CD4-positive, alpha-beta T cell treated with Interleukin-6 at 100 ng/mL for 8 hours (primary cell): ENCODE data around the gene ISY1.
"Not testable (repeated sequence)": the region's sequence is repeated elsewhere in the genome, so short reads cannot be mapped to it uniquely, and the experiment has no call there.

Experiments
- DNase-seq: peaks from one replicate; pipeline ENCODE4 v3.0.0-alpha.2; 2020; ENCODE audit warnings: mixed read lengths, low spot score

ISY1 gene

GRCh38 chr3:129166579-129167332, 5.9 kb upstream of the ISY1 start:
- DNase-seq = no peak

- not testable (repeated sequence) for DNase-seq
Observed at GRCh38 chr3:129165594-129165993, 4.7 kb upstream of the ISY1 start.

- DNase-seq = no peak
Observed at GRCh38 chr3:129164500-129164899, 3.6 kb upstream of the ISY1 start.

- DNase-seq = no peak
Observed at GRCh38 chr3:129162729-129163579, 2.1 kb upstream of the ISY1 start.

GRCh38 chr3:129161860-129162271, 1.0 kb upstream of the ISY1 start:
- DNase-seq = peak; percentile 16

GRCh38 chr3:129144786-129145185, 16.1 kb downstream of the ISY1 start:
- no peak for DNase-seq

GRCh38 chr3:129141011-129141410, 19.9 kb downstream of the ISY1 start:
- not testable (repeated sequence) for DNase-seq

GRCh38 chr3:129139911-129140310, 21.0 kb downstream of the ISY1 start:
- no peak for DNase-seq

GRCh38 chr3:129136275-129136674, 24.6 kb downstream of the ISY1 start:
- not testable (repeated sequence) for DNase-seq

- DNase-seq = no peak
Observed at GRCh38 chr3:129132097-129132866, 28.6 kb downstream of the ISY1 start.

GRCh38 chr3:129131465-129132088, 29.3 kb downstream of the ISY1 start:
- no peak for DNase-seq

GRCh38 chr3:129130291-129130813, 30.5 kb downstream of the ISY1 start:
- DNase-seq = no peak

- no peak for DNase-seq
Observed at GRCh38 chr3:129128357-129129155, 32.3 kb downstream of the ISY1 start.

- DNase-seq = no peak
Observed at GRCh38 chr3:129126726-129127280, 34.1 kb downstream of the ISY1 start.

- DNase-seq = no peak
Observed at GRCh38 chr3:129123314-129124060, 37.4 kb downstream of the ISY1 start.

GRCh38 chr3:129122412-129123011, 38.4 kb downstream of the ISY1 start:
- DNase-seq = no peak

- peak; percentile 85 for DNase-seq
Observed at GRCh38 chr3:129121792-129122411, 39.0 kb downstream of the ISY1 start, which contains the start of gene RAB43. Gene RAB43 (minus strand): TSS chr3:129121804. CDS start chr3:129121489, 315 bp downstream.

- DNase-seq = peak; percentile 15
Observed at GRCh38 chr3:129121016-129121791, 39.7 kb downstream of the ISY1 start.
